Activated CD8-positive, alpha-beta memory T cell treated with anti-CD3 and anti-CD28 coated beads, Interleukin-2, amount 50 U/mL, for 4 hours (primary cell): ENCODE results near the gene ATP6V0E2.

Source experiments
- DNase-seq: peaks from one replicate; pipeline ENCODE4 v3.0.0-alpha.2; 2020

Gene ATP6V0E2

GRCh38 chr7:149838992-149839408 lies 34.8 kb upstream of the ATP6V0E2 start:
- DNase-seq: no peak

GRCh38 chr7:149839933-149840332 lies 33.8 kb upstream of the ATP6V0E2 start:
- no peak for DNase-seq

GRCh38 chr7:149843566-149843965 lies 30.2 kb upstream of the ATP6V0E2 start:
- DNase-seq: no peak

- DNase-seq: no peak
These were observed 29.3 kb upstream of the ATP6V0E2 start for GRCh38 chr7:149844445-149844844.

GRCh38 chr7:149845257-149845980 lies 28.4 kb upstream of the ATP6V0E2 start:
- no peak for DNase-seq

- no peak for DNase-seq
These were observed 27.7 kb upstream of the ATP6V0E2 start for GRCh38 chr7:149846021-149846420.

GRCh38 chr7:149846436-149847046 lies 27.2 kb upstream of the ATP6V0E2 start:
- DNase-seq: no peak

- no peak for DNase-seq
These were observed 24.6 kb upstream of the ATP6V0E2 start for GRCh38 chr7:149849174-149849573.

GRCh38 chr7:149850007-149850594 lies 23.7 kb upstream of the ATP6V0E2 start:
- no peak for DNase-seq

GRCh38 chr7:149850716-149851115 lies 23.1 kb upstream of the ATP6V0E2 start:
- no peak for DNase-seq

GRCh38 chr7:149851449-149851848 lies 22.3 kb upstream of the ATP6V0E2 start:
- DNase-seq: no peak

GRCh38 chr7:149853157-149853556 lies 20.6 kb upstream of the ATP6V0E2 start:
- DNase-seq: no peak

- DNase-seq: no peak
These were observed 19.0 kb upstream of the ATP6V0E2 start for GRCh38 chr7:149854611-149855360.

GRCh38 chr7:149855361-149856305 lies 18.1 kb upstream of the ATP6V0E2 start:
- no peak for DNase-seq

GRCh38 chr7:149856583-149856982 lies 17.2 kb upstream of the ATP6V0E2 start:
- no peak for DNase-seq

- no peak for DNase-seq
These were observed 14.4 kb upstream of the ATP6V0E2 start for GRCh38 chr7:149859369-149859768.

- no peak for DNase-seq
These were observed 13.9 kb upstream of the ATP6V0E2 start for GRCh38 chr7:149859876-149860275.

GRCh38 chr7:149860821-149861727 lies 12.7 kb upstream of the ATP6V0E2 start:
- no peak for DNase-seq

GRCh38 chr7:149861728-149862045 lies 12.1 kb upstream of the ATP6V0E2 start:
- DNase-seq: no peak

- no peak for DNase-seq
These were observed 11.6 kb upstream of the ATP6V0E2 start for GRCh38 chr7:149862156-149862555.

GRCh38 chr7:149863500-149863899 lies 10.3 kb upstream of the ATP6V0E2 start:
- DNase-seq: no peak
